ENCODE results near the gene ZDHHC16.
A peak's percentile ranks its signal among the peaks of the same experiment; 100 is the strongest.

The ZDHHC16 gene

GRCh38 chr10:97482381-97482780 lies 36.4 kb downstream of the ZDHHC16 start:
- DNase-seq: no peak

- DNase-seq: no peak
These were observed 37.5 kb downstream of the ZDHHC16 start for GRCh38 chr10:97483506-97483905.

- no peak for DNase-seq
These were observed 37.9 kb downstream of the ZDHHC16 start for GRCh38 chr10:97483921-97484320.

- DNase-seq: no peak
These were observed 39.8 kb downstream of the ZDHHC16 start for GRCh38 chr10:97485647-97486281.

GRCh38 chr10:97490592-97490991 lies 44.6 kb downstream of the ZDHHC16 start:
- DNase-seq: no peak

GRCh38 chr10:97494151-97494550 lies 48.2 kb downstream of the ZDHHC16 start:
- DNase-seq: no peak

- no peak for DNase-seq
These were observed 49.0 kb downstream of the ZDHHC16 start for GRCh38 chr10:97494863-97495506.

- DNase-seq: peak; percentile 84
These were observed 51.6 kb downstream of the ZDHHC16 start for GRCh38 chr10:97497572-97498075.

- peak; percentile 99 for DNase-seq
These were observed 52.3 kb downstream of the ZDHHC16 start, which contains the start of gene MMS19 for GRCh38 chr10:97498076-97498840. MMS19 (minus strand) TSS chr10:97498422; CDS start chr10:97498384, 38 bp downstream.

GRCh38 chr10:97498841-97499560 lies 53.0 kb downstream of the ZDHHC16 start, which contains the start of gene UBTD1:
UBTD1 (plus strand) TSS chr10:97498924; CDS start chr10:97499204, 280 bp downstream.
- no peak for DNase-seq

GRCh38 chr10:97499561-97500296 lies 53.8 kb downstream of the ZDHHC16 start:
- DNase-seq: peak; percentile 72

GRCh38 chr10:97500297-97500575 lies 54.3 kb downstream of the ZDHHC16 start:
- no peak for DNase-seq

- DNase-seq: no peak
These were observed 56.9 kb downstream of the ZDHHC16 start for GRCh38 chr10:97502916-97503315.

- DNase-seq: no peak
These were observed 57.4 kb downstream of the ZDHHC16 start for GRCh38 chr10:97503406-97503805.

- DNase-seq: no peak
These were observed 59.2 kb downstream of the ZDHHC16 start for GRCh38 chr10:97505152-97505551.

- DNase-seq: no peak
These were observed 60.4 kb downstream of the ZDHHC16 start for GRCh38 chr10:97506199-97506991.

Data from eye (tissue), 1 donor.